ENCODE results near the gene FAM53B.

Gene FAM53B

GRCh38 chr10:124741922-124742412 is 2.2 kb downstream of the FAM53B start:
- no peak for DNase-seq

DNA sequence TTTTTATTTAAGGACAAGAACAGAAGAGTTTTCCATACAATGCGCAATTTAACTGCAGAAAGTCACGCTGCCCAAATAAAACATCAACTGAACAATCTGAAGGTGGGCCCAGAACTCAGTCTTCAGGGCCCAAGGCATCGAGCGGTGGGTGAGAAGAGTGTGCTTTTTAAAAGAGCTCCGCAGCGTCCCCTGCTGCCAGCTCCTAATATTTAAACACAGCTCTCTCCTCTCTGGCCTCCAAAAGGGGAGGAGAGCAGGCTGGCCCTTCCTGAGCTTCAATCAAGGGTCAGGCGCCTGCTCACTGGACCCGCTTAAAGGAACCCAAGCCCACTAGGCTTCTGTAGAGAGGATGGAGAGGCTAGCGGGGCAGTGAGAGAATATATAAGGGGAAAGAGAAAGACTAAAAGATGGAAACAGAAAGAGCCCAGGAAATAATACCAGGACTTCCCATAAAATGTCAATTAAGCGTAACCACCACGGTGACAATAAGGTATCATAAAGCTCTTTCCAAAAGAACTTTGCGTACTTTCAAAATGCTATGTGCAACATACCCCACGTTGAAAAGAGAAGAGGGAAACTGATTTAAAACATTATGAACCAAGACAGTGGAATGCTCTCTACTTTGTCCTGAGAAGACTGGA is 2.8 kb downstream of the FAM53B start:
- peak; percentile 23 for DNase-seq

- DNase-seq, result no peak
These were observed 3.6 kb downstream of the FAM53B start for GRCh38 chr10:124740369-124741280.

- no peak for DNase-seq
These were observed 4.2 kb downstream of the FAM53B start for GRCh38 chr10:124739986-124740368.

DNA sequence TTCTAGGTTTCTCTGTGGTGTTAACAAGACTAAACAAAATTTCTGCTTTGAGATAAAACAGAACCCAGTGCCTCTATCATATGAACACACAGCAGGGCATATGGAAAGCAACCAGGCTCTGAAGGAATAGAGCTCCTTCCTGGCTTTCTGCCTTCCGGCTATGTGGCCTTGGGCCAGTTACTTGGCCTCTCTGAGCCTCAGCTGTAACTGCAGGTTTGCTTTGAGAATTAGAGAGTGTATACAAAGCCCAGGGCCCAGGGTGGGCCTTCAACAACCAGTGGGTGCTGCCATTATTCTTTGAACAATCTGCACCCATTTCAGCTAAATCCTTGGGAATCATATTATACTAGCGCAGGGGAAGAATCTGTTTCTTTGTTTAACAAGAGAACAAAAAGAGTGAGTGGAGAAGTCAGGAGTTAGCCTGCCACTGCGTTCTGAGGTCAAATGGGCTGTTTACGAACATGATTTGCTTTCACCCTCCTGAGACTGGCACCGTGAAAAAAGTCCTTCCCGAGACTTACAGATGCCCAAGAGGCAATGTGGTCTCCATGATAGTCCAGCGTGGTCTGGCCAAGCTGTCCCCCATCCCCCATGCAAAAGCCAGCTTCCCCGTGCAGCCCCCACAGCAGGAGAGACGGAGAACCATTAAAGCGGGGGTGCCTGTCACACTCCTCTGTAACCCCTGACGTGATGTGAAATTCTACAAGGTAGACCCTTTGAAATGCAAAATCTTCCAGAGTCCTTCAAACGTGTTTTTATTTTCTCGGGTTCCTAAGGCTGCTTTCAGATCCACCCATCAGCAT is 4.9 kb downstream of the FAM53B start:
- no peak for DNase-seq

GRCh38 chr10:124738441-124738840 is 5.7 kb downstream of the FAM53B start:
- DNase-seq, result no peak

DNA sequence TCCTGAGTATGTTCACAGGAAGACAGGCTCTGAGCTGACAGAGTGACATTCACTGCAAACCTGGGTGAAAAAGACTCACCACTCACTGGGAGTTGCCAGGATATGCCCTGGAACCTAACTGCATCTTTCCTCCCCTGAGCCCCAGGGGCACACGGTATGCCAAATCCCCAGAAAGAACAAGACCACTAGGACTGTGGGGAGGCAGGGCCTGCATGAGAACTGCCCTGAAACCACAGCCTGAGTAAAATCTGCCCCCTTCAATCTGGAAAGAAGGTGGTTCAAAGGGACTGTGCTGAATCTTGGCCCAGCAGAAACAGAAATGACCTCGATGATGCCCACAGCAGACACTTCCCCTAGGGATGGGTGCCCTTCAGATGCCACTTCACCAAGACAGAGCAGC is 6.5 kb downstream of the FAM53B start:
- DNase-seq, result no peak

- no peak for DNase-seq
These were observed 7.0 kb downstream of the FAM53B start for GRCh38 chr10:124737221-124737620.

DNA sequence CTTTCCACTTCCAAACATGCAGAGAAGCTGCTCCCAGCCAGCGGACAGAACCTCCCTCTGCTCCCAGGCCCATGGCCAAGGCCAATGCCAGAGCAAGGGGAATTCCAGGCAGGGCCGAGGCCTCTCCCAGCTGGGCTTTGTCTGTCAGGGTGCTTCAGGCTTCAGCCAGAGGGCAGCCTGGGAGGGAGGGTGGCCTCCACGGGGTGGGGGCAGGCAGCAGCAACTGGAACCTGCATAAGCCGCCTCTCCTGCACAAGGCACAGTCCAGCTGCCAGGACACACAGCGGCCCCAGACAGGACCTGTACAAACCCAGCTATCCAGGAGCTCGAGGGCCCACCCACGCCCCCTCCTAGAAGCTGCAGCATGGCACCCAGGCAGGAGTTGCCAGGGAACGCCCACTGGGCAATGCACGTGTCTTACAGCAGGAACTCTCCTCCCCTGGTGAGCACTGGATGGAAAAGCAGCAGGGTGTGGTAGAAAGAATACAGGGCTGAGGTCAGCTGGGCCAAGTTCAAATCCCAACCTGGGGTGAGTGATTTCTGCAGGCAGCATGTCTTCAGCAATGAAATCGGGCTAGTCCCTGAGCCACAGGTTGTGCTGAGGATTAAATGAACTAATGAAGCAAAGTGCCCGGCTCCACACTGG is 7.6 kb downstream of the FAM53B start:
- DNase-seq, result no peak

DNA sequence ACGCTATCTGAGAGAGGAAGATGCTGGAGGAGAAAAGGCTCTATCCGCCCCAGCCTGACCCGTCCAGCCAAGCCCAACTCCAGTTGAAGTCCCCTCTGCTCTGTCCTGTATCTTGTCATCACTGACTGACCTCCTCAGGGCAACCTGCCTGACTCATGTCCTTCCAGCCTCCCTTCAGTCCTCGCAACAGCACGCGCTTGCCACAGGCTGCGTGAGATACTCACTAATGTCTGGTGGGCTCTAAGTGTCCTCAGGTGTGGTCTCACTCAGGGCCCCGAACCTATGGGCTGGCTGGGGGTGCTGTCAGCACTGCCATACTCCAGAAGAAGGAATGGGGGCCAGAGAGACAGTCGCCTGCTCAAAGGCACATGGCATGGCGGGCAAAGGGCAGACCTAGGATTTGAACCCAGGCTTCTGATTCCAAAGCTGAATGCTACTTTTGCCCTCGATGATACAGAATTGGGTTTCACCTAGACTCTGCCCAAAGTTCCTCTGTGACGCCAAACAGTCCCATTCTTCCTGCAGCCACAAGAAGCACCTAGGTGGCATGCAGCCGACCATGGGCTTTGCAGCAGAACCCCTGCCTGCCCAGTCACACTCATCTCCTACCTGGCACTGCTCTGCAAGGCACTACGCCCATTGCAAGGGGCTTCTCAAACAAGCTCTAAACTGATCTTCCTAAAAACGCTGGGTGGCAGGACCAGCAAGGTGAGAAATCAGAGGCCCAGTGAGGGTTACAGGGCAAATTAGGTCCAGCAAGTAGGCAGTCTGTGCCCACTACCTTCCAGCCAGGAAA is 8.5 kb downstream of the FAM53B start:
- DNase-seq, result no peak

DNA sequence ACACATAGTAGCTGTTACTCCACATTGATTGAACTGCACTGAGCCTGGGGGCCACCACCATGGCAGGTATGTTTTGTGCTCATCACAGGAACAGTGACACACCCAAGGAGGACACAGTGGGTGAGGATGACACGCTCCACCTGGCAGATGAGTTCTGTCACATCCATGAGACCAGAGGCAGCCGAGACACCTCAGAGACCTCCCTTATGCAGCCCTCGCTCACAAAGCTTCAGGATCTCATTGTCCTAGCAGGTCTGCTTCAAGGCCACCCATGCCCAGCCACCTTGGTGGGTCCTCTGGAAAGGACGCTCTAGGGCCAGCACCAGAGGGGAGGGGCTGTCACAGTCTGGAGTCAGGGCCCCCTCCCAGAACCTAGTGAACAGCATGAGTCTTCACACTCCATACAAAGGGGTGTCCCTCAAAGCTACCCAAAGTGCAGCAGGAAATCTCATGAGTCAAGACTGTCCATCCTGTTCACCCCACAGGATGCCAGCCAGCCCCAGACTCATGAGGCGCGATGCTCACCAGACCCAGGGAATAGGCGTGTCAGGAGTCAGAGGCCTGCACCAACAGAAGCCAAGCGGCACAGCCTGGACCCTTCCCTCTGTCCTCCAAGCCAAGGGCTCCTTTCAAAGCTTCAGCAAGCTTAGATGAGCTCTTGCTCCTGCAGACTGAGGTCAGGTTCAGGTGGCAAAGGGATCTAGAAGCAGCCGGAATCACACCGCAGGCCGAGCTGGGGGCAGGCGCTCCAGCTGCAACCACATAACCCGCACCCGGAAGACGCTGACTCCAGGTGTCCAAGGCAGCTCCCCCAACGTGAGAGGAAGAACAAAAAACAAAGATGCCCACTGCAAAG is 9.6 kb downstream of the FAM53B start:
- DNase-seq, result no peak

- no peak for DNase-seq
These were observed 10.5 kb downstream of the FAM53B start for GRCh38 chr10:124733571-124734245.

DNA sequence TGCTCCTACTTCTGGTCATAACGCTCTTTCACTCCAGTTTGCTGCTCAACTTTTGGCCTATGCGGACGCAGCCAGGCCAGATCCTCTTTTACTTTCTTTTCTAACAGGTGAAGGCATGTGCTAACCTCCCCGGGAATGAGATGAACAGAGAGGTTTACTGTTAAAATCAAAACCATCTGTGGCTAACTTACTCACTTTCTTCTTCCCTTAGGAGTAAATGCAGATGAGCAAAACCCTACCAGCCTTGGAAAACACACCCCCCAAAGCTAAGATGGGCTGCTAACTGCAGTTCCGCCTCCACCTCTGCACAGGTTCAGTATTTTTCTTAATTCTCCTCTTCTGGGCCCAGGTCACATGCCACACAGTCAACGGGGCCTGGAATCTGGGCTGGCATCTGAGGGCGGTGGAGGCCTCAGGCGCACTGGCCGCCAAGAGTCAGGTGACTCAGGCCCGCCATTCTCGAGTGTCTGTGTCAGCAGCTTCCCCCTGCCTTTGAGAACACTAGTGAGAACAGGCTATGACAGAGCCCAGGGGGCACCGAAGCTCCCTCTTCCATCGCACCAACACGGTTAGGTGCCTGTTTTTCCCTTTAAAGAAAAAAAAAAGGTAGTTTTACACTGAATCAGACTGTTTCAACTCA is 11.1 kb downstream of the FAM53B start:
- no peak for DNase-seq

DNA sequence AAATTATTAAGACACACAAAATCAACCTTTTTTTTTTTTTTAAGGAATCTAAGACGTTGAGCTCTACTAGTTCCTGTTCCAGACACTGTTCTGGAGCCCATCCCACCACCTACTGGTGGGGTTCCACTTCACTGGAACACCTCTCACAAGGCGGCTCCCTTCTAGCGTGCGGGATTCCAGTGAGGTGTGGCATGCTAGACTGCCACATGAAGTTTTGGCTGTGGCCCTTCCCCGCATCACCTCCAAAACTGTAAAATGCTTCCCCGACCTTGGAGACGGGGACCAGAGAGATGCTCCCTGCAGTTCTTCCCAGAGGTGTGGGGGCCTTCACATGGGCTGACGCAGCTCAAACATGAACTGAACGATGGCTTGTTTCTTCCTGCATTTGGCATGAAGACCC is 12.6 kb downstream of the FAM53B start:
- DNase-seq, result no peak

GRCh38 chr10:124730790-124731189 is 13.4 kb downstream of the FAM53B start:
- no peak for DNase-seq

DNA sequence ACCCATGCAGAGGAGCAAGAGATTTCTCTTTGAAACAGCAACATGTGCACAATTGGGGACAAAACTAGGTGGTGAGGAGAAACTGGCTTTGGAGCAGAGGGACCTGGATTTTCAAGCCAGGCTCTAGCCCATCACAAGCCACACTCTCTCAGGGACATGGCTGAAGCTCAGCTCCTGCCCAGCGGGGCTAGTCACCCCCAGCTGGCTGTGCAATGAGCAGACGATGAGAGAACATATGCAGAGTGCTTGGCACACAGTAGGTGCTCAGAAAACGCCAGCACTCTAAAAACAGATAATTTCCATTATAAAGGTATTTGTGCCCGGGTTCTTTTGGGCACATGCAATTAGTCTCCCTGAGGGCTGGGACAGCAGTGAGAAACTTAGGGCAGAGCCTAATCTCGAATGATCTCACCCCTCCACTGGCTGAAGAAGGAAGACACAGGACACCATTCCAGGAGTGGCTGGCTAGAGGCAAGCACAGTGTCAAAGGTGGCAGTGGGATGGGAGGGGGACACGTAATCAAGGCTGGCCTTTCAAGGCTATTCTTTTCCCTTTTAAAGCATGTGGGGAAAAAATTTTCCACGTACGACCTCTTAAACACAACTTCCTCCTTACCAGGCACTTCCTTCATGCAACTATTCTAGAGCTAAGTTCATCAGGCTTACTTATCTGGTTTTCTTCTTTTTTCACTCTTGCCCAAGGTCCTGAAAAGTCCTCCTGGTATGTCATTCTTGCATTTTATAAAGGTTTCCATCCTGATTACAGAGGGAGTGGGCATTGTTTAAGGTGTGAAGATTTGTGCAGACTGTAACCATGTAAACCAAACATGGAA is 15.1 kb downstream of the FAM53B start:
- DNase-seq, result no peak

GRCh38 chr10:124728071-124728829 is 15.9 kb downstream of the FAM53B start:
- DNase-seq, result no peak

DNA sequence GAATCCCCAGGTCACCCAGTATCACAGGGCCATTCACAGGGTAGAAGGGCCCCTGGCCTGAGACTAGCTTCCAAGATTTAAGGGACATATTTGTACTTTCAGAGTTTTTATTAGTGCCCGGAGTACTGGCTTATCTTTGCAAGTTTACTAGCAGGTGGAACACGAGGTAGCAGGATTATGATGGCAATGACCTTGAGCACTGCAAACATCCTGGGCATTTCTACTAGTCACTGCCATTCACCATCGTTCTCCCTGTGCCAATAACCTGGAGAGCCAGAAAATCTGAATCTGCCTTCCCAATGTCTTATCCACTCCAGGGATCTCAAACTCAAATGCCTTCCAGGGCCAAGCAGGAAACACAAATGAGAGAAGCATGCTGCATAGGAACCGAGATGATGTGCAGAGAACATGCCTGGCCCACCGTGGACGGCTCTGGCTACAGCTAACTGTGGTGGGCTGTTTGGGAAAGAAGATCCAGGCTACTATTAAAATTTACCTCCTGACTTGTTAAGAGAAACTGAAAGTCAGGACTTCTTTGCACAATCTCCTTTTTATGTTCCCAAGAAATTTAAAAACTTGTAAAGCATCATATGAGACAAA is 16.7 kb downstream of the FAM53B start:
- no peak for DNase-seq

Data from GOT3 (cell line).